Right renal cortex interstitium (tissue), 3 donors: Measurements from ENCODE around the gene PTPRM. TPM values are rescaled to one million over a fixed set of nuclear protein-coding genes. Genes with fewer than 3 reads are reported as not detected.

Source experiments
- DNase-seq, 3 donors: peaks; one replicate each; pipeline ENCODE4 v3.0.0-alpha.2; 2013; ENCODE audit warnings: low read depth in 3 of 3, low spot score in 2 of 3
- polyA plus RNA-seq, 3 donors: library from polyadenylated mRNA; unstranded; fragments of 120-200 nt; gene quantifications; one replicate each; pipeline ENCODE4 v1.2.1, GENCODE V29; 2013; ENCODE audit not compliant: insufficient read length in 3 of 3

The PTPRM gene
- polyA plus RNA-seq, 3 donors, result 83.9 to 114 (median 101) TPM

- DNase-seq, result no peak
Observed at GRCh38 chr18:7749510-7749981, 182.4 kb downstream of the PTPRM start.

- DNase-seq, result no peak
Observed at GRCh38 chr18:7750095-7750663, 183.1 kb downstream of the PTPRM start.

GRCh38 chr18:7750966-7751365, 183.8 kb downstream of the PTPRM start:
- DNase-seq, result no peak

- no peak for DNase-seq
Observed at GRCh38 chr18:7754258-7754657, 187.1 kb downstream of the PTPRM start.

- no peak for DNase-seq
Observed at GRCh38 chr18:7754725-7755181, 187.6 kb downstream of the PTPRM start.

- DNase-seq, result no peak
Observed at GRCh38 chr18:7755753-7756475, 188.8 kb downstream of the PTPRM start.

- DNase-seq, result no peak
Observed at GRCh38 chr18:7757175-7757574, 190.1 kb downstream of the PTPRM start.

GRCh38 chr18:7758764-7759163, 191.6 kb downstream of the PTPRM start:
- no peak for DNase-seq

- no peak for DNase-seq
Observed at GRCh38 chr18:7760967-7761948, 194.1 kb downstream of the PTPRM start.

- DNase-seq, result no peak
Observed at GRCh38 chr18:7764405-7764804, 197.3 kb downstream of the PTPRM start.

GRCh38 chr18:7766346-7766745, 199.2 kb downstream of the PTPRM start:
- DNase-seq, result no peak

- DNase-seq, result no peak
Observed at GRCh38 chr18:7766817-7767216, 199.7 kb downstream of the PTPRM start.

- no peak for DNase-seq
Observed at GRCh38 chr18:7770908-7771307, 203.8 kb downstream of the PTPRM start.

- DNase-seq, result no peak
Observed at GRCh38 chr18:7772510-7772888, 205.4 kb downstream of the PTPRM start.

- DNase-seq, result no peak
Observed at GRCh38 chr18:7772951-7773350, 205.8 kb downstream of the PTPRM start.

GRCh38 chr18:7775128-7775527, 208.0 kb downstream of the PTPRM start:
- no peak for DNase-seq

- DNase-seq, result no peak
Observed at GRCh38 chr18:7775843-7776242, 208.7 kb downstream of the PTPRM start.

- no peak for DNase-seq
Observed at GRCh38 chr18:7778181-7778580, 211.1 kb downstream of the PTPRM start.

- DNase-seq, result no peak
Observed at GRCh38 chr18:7779211-7779610, 212.1 kb downstream of the PTPRM start.

GRCh38 chr18:7784171-7784570, 217.1 kb downstream of the PTPRM start:
- DNase-seq, result no peak

- DNase-seq, result no peak
Observed at GRCh38 chr18:7786569-7786968, 219.5 kb downstream of the PTPRM start.
